K562 (cell line): ENCODE data around the gene STUB1.

ENCODE experiments used
- DPF2 ChIP-seq: fragments of 450-650 bp; IDR thresholded peaks from 2 replicates; pipeline ENCODE4 v1.6.1; 2016
- RCOR1 ChIP-seq, 2 experiments: IDR thresholded peaks; 2 replicates each; pipeline ENCODE4 v1.6.1; 2012; ENCODE audit warnings: low read depth in 2 of 2, low read length in 2 of 2, borderline replicate concordance in 1 of 2, improper control_type of control experiment in 1 of 2
- SREBF2 ChIP-seq: sonication (generic); formaldehyde crosslinking; IDR thresholded peaks from 2 replicates; pipeline ENCODE4 v1.4.0; 2020; ENCODE audit warnings: mild to moderate bottlenecking, missing genetic modification reagents
- TAF1 ChIP-seq: IDR thresholded peaks from 2 replicates; pipeline ENCODE4 v1.6.1; 2011; ENCODE audit warnings: mild to moderate bottlenecking, low read length, moderate library complexity; ENCODE audit not compliant: insufficient read depth, control insufficient read depth, severe bottlenecking; ENCODE audit errors: extremely low read depth
- ZNF707 ChIP-seq: fragments of 250-450 bp; sonication (Bioruptor Pico); conservative IDR thresholded peaks from 2 replicates; pipeline ENCODE4 v1.8.0; 2022; ENCODE audit warnings: inconsistent platforms, mild to moderate bottlenecking, moderate library complexity

DNA sequence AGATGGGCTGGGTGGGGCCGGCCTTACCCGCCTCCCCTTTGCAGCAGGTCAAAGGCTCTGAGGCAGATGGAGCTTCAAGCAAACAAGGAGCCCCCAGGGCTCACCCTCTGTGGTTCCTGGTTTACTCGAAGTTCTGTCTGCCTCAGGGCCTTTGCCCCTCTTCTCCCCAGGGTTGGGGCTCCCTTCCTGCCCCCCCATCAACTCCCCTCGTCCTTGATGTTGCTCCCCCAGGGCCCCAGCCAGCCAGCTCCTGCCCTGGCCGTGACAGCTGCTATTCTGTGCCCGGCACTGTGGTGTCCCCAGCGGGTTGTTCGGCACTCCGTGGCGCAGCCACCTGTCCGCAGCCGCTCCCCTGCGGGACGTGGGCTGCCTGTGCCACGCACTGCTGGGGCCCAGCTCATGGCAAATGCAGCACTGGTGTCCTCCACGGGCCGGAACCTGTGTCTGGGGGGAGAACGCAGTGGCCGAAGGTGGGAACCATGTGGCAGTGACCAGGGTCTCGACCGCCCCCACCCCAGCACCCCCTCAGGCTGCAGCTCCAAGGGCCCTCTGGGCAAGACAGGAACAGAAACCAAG is 30.4 kb downstream of the STUB1 start:
- TF ChIP-seq TAF1 = no peak
- no peak for TF ChIP-seq DPF2
- no peak for TF ChIP-seq SREBF2 (CRISPR knock-in tag)
- TF ChIP-seq RCOR1 (IDR thresholded peaks at IDR 0.05; ENCODE audit: borderline replicate concordance in 1 of 2, low read depth in 2 of 2, low read length in 2 of 2) = no peak
- TF ChIP-seq ZNF707 (CRISPR knock-in tag) = no peak
